Endothelial cell of umbilical vein (primary cell): ENCODE measurements around the gene C1QB. TPM values are rescaled to one million over a fixed set of nuclear protein-coding genes. Genes with fewer than 3 reads are reported as not detected.
A peak's percentile ranks its signal among the peaks of the same experiment; 100 is the strongest.

ENCODE experiments used
- BruUV-seq: library from RNA; stranded (reverse); fragments of 400-500 nt; replicated peaks from 2 replicates; lab custom pipeline; 2021; lab: Mats Ljungman, UMichigan
- CTCF ChIA-PET: fragments of 300-600, 350-600 bp; sonication (Branson Sonifier 250); formaldehyde crosslinking; loops from one replicate; lab custom pipeline; 2021; ENCODE audit warnings: antibody characterized with exemption, inconsistent platforms; lab: Charles Lee
- POLR2A ChIA-PET: fragments of 300-600, 350-600 bp; sonication (Branson Sonifier 250); formaldehyde crosslinking; loops from one replicate; lab custom pipeline; 2021; ENCODE audit warnings: antibody characterized with exemption, inconsistent platforms; lab: Charles Lee
- DNase-seq: peaks from one replicate; pipeline ENCODE4 v3.0.0-alpha.2; 2011; ENCODE audit warnings: low read depth, low spot score
- FAIRE-seq: peaks from 2 replicates; lab custom pipeline; 2011; peaks lifted over from hg19 to GRCh38; lab: Jason Lieb, UNC
- H2AFZ ChIP-seq: 2 replicates; pipeline ENCODE4 v1.6.0; 2012; ENCODE audit warnings: low read depth, low read length, control low read depth, inconsistent platforms
- H3K27ac ChIP-seq: 2 replicates; pipeline ENCODE4 v1.5.1; 2011; ENCODE audit warnings: low read depth, mild to moderate bottlenecking, control low read depth, low read length, moderate library complexity; ENCODE audit not compliant: insufficient read depth
- H3K27me3 ChIP-seq, 2 experiments: 2 replicates each; pipeline versions ENCODE4 v1.6.0 to v1.6.1; 2011; ENCODE audit warnings: low read length in 2 of 2, mixed read lengths in 1 of 2; ENCODE audit not compliant: control insufficient read depth in 2 of 2, insufficient read depth in 2 of 2
- H3K36me3 ChIP-seq, 2 experiments: 2 replicates in 1 of 2; 3 replicates in 1 of 2; pipeline ENCODE4 v1.5.1; 2011; ENCODE audit warnings: low read length in 2 of 2, mild to moderate bottlenecking in 1 of 2, moderate library complexity in 1 of 2; ENCODE audit not compliant: control insufficient read depth in 2 of 2, insufficient read depth in 2 of 2; ENCODE audit errors: extremely low read depth in 1 of 2
- H3K4me1 ChIP-seq: 3 replicates; pipeline ENCODE4 v1.5.1; 2011; ENCODE audit warnings: mild to moderate bottlenecking, low read length; ENCODE audit not compliant: control insufficient read depth, insufficient read depth; ENCODE audit errors: extremely low read depth
- H3K4me2 ChIP-seq: 2 replicates; pipeline ENCODE4 v1.6.1; 2011; ENCODE audit warnings: low read length, control low read depth, mixed read lengths; ENCODE audit not compliant: insufficient read depth
- H3K4me3 ChIP-seq, 3 experiments: fragments of 200-600 bp in 1 of 3; sonication (generic), shearing (Covaris generic) in 1 of 3; replicated peaks in 1 of 3; 2 replicates each; pipeline ENCODE4 v1.5.1; 2011 to 2016; ENCODE audit warnings: control low read depth in 3 of 3, low read length in 3 of 3, mild to moderate bottlenecking in 2 of 3, inconsistent platforms in 1 of 3, low read depth in 1 of 3, moderate library complexity in 1 of 3; ENCODE audit not compliant: insufficient read depth in 1 of 3
- H3K79me2 ChIP-seq: 2 replicates; pipeline ENCODE4 v1.6.0; 2012; ENCODE audit warnings: low read length, inconsistent platforms; ENCODE audit not compliant: control insufficient read depth, insufficient read depth
- H3K9ac ChIP-seq: replicated peaks from 2 replicates; pipeline ENCODE3; 2011; ENCODE audit warnings: low read length, control low read depth; ENCODE audit not compliant: insufficient read depth; ENCODE audit errors: extremely low read depth
- H3K9me1 ChIP-seq: replicated peaks from 3 replicates; pipeline ENCODE4 v1.6.0; 2011; ENCODE audit warnings: mild to moderate bottlenecking, low read length; ENCODE audit not compliant: control insufficient read depth, insufficient read depth; ENCODE audit errors: extremely low read depth
- H3K9me3 ChIP-seq: replicated peaks from 2 replicates; pipeline ENCODE4 v1.5.1; 2012; ENCODE audit warnings: low read length, inconsistent platforms; ENCODE audit not compliant: control insufficient read depth, insufficient read depth
- H4K20me1 ChIP-seq: replicated peaks from 2 replicates; pipeline ENCODE3; 2011; ENCODE audit warnings: mild to moderate bottlenecking, low read length; ENCODE audit not compliant: control insufficient read depth, insufficient read depth; ENCODE audit errors: extremely low read depth
- CTCF ChIP-seq, 2 donors: IDR thresholded peaks; 1 replicate in 1 of 2; 2 replicates in 1 of 2; pipeline ENCODE4 v1.5.1; 2011; ENCODE audit warnings: low read length in 2 of 2, mild to moderate bottlenecking in 2 of 2, moderate library complexity in 2 of 2, control low read depth in 1 of 2, inconsistent platforms in 1 of 2, low read depth in 1 of 2; ENCODE audit not compliant: insufficient read depth in 1 of 2; ENCODE audit errors: extremely low read depth in 1 of 2
- EZH2 ChIP-seq: IDR thresholded peaks from 2 replicates; pipeline ENCODE4 v1.6.1; 2012; ENCODE audit warnings: borderline replicate concordance, low read depth, mild to moderate bottlenecking, moderate library complexity, low read length, inconsistent platforms; ENCODE audit not compliant: severe bottlenecking
- GATA2 ChIP-seq: IDR thresholded peaks from 2 replicates; pipeline ENCODE4 v1.7.0; 2011; ENCODE audit warnings: low read depth, mild to moderate bottlenecking, moderate library complexity, mixed read lengths, low read length; ENCODE audit not compliant: insufficient read length, insufficient read depth
- MAX ChIP-seq: IDR thresholded peaks from 2 replicates; pipeline ENCODE4 v1.6.1; 2011; ENCODE audit not compliant: insufficient read depth, insufficient read length
- POLR2A ChIP-seq: IDR thresholded peaks from 2 replicates; pipeline ENCODE4 v1.6.1; 2012; ENCODE audit warnings: low read depth, mild to moderate bottlenecking, control low read depth, low read length
- dilution Hi-C: fragments of 300-500 bp; cut with MboI; formaldehyde crosslinking; loops from one replicate; pipeline ENCODE4 v1.15.0; 2019; ENCODE audit warnings: low sequenced_read_pairs; ENCODE audit not compliant: extremely low pct_ligation_motif_present
- intact Hi-C: fragments of 100-400 bp; cut with micrococcal nuclease; formaldehyde crosslinking; loops from one replicate; pipeline ENCODE4 v1.10.0; 2022
- polyA plus RNA-seq, 4 experiments: library from polyadenylated mRNA; depleted of rRNA in 3 of 4; stranded (reverse) in 3 of 4; unstranded in 1 of 4; fragments of >200 nt; gene quantifications; 2 replicates each; pipeline versions ENCODE4 v1.2.1 to v1.2.3, GENCODE V29; 2011 to 2012; ENCODE audit warnings: missing spikeins in 1 of 4
- total RNA-seq: library from RNA; stranded (reverse); gene quantifications from 2 replicates; pipeline ENCODE4 v1.2.3, GENCODE V29; 2021

C1QB gene
- total and polyA plus RNA-seq, 2 donors (not counting 3 experiments of a cell fraction or from before 2014, with no cell fraction given), result not detected

GRCh38 chr1:22671999-22672398, 19.0 kb downstream of the C1QB start:
- ChIA-PET POLR2A (no interaction called here), CTCF (interaction anchor here (1.0 to 5.8 kb wide), 6 partner anchors 19 to 261 kb away, joined by 3 to 87 read pairs (median 30); no protein-coding TSS in a partner anchor)
- TF ChIP-seq CTCF (IDR thresholded peaks at IDR 0.05; ENCODE audit: extremely low read depth in 1 of 2, insufficient read depth in 1 of 2, low read depth in 1 of 2, low read length in 2 of 2), result no peak
- Histone ChIP-seq H3K4me3 (no peak overlapping the region), H3K27ac (no peak overlapping the region), H3K9ac (no peak overlapping the region), H3K36me3 (no peaks in the 10 kb centered on the region), H3K4me1 (no peaks in the 10 kb centered on the region), H3K4me2 (no peak overlapping the region), H3K9me3 (no peaks in the 10 kb centered on the region), H3K27me3 (peaks cover 15 to 17% of the 10 kb centered on the region in 2 experiments), H3K9me1 (no peaks in the 10 kb centered on the region), H4K20me1 (no peaks in the 10 kb centered on the region), H3K79me2 (no peaks in the 10 kb centered on the region), H2AFZ (no peak overlapping the region)
- dilution Hi-C loops (loop anchor here (25.0 kb wide), 1 partner anchor 290 kb away; the partner anchor contains the start of gene LACTBL1), intact Hi-C loops (no loop called here)
- no TSS peak for BruUV-seq
- FAIRE-seq, result no peak
- no peak for DNase-seq

- Histone ChIP-seq H3K27me3 (peaks cover 11 to 12% of the 10 kb centered on the region in 2 experiments), H2AFZ (no peak overlapping the region), H3K4me1 (peaks cover 10% of the 10 kb centered on the region), H3K79me2 (no peaks in the 10 kb centered on the region), H3K4me2 (no peak overlapping the region), H3K9me1 (no peaks in the 10 kb centered on the region), H3K9me3 (no peaks in the 10 kb centered on the region), H4K20me1 (no peaks in the 10 kb centered on the region), H3K9ac (no peak overlapping the region), H3K36me3 (no peaks in the 10 kb centered on the region), H3K4me3 (no peak overlapping the region), H3K27ac (no peak overlapping the region)
- peak; percentile 74 for DNase-seq
- dilution Hi-C loops, result loop anchor here (25.0 kb wide), 1 partner anchor 289 kb away; the partner anchor contains the start of gene LACTBL1
- POLR2A ChIA-PET, result no interaction called here
- TF ChIP-seq CTCF (IDR thresholded peaks at IDR 0.05; ENCODE audit: extremely low read depth in 1 of 2, insufficient read depth in 1 of 2, low read depth in 1 of 2, low read length in 2 of 2), result peak; percentile 67 to 86
- TF ChIP-seq POLR2A, result no peak
- no peak for TF ChIP-seq MAX
- TF ChIP-seq GATA2, result peak; percentile 53
- TF ChIP-seq EZH2, result peak; percentile 40
- peak; percentile 85 for FAIRE-seq
- CTCF ChIA-PET, result interaction anchor here (0.8 to 5.8 kb wide), 29 partner anchors 8 to 292 kb away, joined by 3 to 149 read pairs (median 5); no protein-coding TSS in a partner anchor
- no TSS peak for BruUV-seq
- intact Hi-C loops, result loop anchor here (1.0 to 2.0 kb wide), 6 partner anchors 31 to 291 kb away; no protein-coding TSS in a partner anchor
These were observed 20.7 kb downstream of the C1QB start for GRCh38 chr1:22673486-22674409.
